HL-60/S4 treated with phorbol 12-myristate 13-acetate at 8.2 ng/mL for 4 days and 3 days (cell line): ENCODE measurements around the gene CDX2.

Experiments used
- in situ Hi-C: fragments of 300-500 bp; cut with MboI; formaldehyde crosslinking; loops from 2 replicates; pipeline ENCODE4 v1.15.0; 2022; ENCODE audit warnings: low sequenced_read_pairs

The CDX2 gene

GRCh38 chr13:27966641-27967202, 2.4 kb downstream of the CDX2 start:
- in situ Hi-C loops = loop anchor here (25.0 kb wide), 1 partner anchor 579 kb away; no protein-coding TSS in a partner anchor

- in situ Hi-C loops = loop anchor here (25.0 kb wide), 1 partner anchor 579 kb away; no protein-coding TSS in a partner anchor
Measured at GRCh38 chr13:27965740-27966640, 3.1 kb downstream of the CDX2 start.

- in situ Hi-C loops = loop anchor here (25.0 kb wide), 1 partner anchor 578 kb away; no protein-coding TSS in a partner anchor
Measured at GRCh38 chr13:27965343-27965739, 3.8 kb downstream of the CDX2 start.

GRCh38 chr13:27964741-27965323, 4.3 kb downstream of the CDX2 start:
- in situ Hi-C loops = loop anchor here (25.0 kb wide), 1 partner anchor 578 kb away; no protein-coding TSS in a partner anchor

GRCh38 chr13:27964206-27964605, 4.9 kb downstream of the CDX2 start:
- in situ Hi-C loops = loop anchor here (25.0 kb wide), 1 partner anchor 577 kb away; no protein-coding TSS in a partner anchor

GRCh38 chr13:27963491-27963890, 5.6 kb downstream of the CDX2 start:
- in situ Hi-C loops = loop anchor here (25.0 kb wide), 1 partner anchor 576 kb away; no protein-coding TSS in a partner anchor

GRCh38 chr13:27962982-27963381, 6.1 kb downstream of the CDX2 start:
- in situ Hi-C loops = loop anchor here (25.0 kb wide), 1 partner anchor 576 kb away; no protein-coding TSS in a partner anchor

- in situ Hi-C loops = loop anchor here (25.0 kb wide), 1 partner anchor 575 kb away; no protein-coding TSS in a partner anchor
Measured at GRCh38 chr13:27962128-27962841, 6.8 kb downstream of the CDX2 start.

- in situ Hi-C loops = loop anchor here (25.0 kb wide), 1 partner anchor 574 kb away; no protein-coding TSS in a partner anchor
Measured at GRCh38 chr13:27961227-27962085, 7.7 kb downstream of the CDX2 start.

- in situ Hi-C loops = loop anchor here (25.0 kb wide), 1 partner anchor 573 kb away; no protein-coding TSS in a partner anchor
Measured at GRCh38 chr13:27960362-27961226, 8.5 kb downstream of the CDX2 start.

- in situ Hi-C loops = loop anchor here (25.0 kb wide), 1 partner anchor 573 kb away; no protein-coding TSS in a partner anchor
Measured at GRCh38 chr13:27959976-27960361, 9.1 kb downstream of the CDX2 start.

GRCh38 chr13:27956576-27957300, 12.4 kb downstream of the CDX2 start:
- in situ Hi-C loops = loop anchor here (25.0 kb wide), 1 partner anchor 569 kb away; no protein-coding TSS in a partner anchor

- in situ Hi-C loops = loop anchor here (25.0 kb wide), 1 partner anchor 568 kb away; no protein-coding TSS in a partner anchor
Measured at GRCh38 chr13:27955014-27955591, 14.0 kb downstream of the CDX2 start.

- in situ Hi-C loops = loop anchor here (25.0 kb wide), 1 partner anchor 567 kb away; no protein-coding TSS in a partner anchor
Measured at GRCh38 chr13:27954406-27954851, 14.7 kb downstream of the CDX2 start.

- in situ Hi-C loops = loop anchor here (25.0 kb wide), 1 partner anchor 567 kb away; no protein-coding TSS in a partner anchor
Measured at GRCh38 chr13:27953676-27954405, 15.3 kb downstream of the CDX2 start.
